AG04450 (cell line): ENCODE measurements around the gene DYSF. TPM values are rescaled to one million over a fixed set of nuclear protein-coding genes. Genes with fewer than 3 reads are reported as not detected.

Experiments used
- CTCF ChIA-PET: fragments of 300-600, 350-600 bp; formaldehyde crosslinking; extraction: SDS; loops from one replicate; lab custom pipeline; 2022; ENCODE audit warnings: antibody characterized with exemption, inconsistent platforms; lab: Charles Lee
- POLR2A ChIA-PET: fragments of 350-600 bp; formaldehyde crosslinking; extraction: SDS; loops from one replicate; lab custom pipeline; 2021; ENCODE audit warnings: antibody characterized with exemption, inconsistent platforms; lab: Yijun Ruan, JAX
- DNase-seq: peaks from one replicate; pipeline ENCODE4 v3.0.0-alpha.2; 2011; ENCODE audit warnings: low read depth, low spot score
- H3K27ac ChIP-seq: one replicate; pipeline ENCODE4 v1.5.1; 2012; ENCODE audit warnings: low read depth, low read length, control low read depth
- H3K27me3 ChIP-seq: one replicate; pipeline ENCODE4 v1.6.0; 2012; ENCODE audit warnings: low read length; ENCODE audit not compliant: control insufficient read depth, insufficient read depth
- H3K4me3 ChIP-seq: 2 replicates; pipeline ENCODE4 v1.5.1; 2011; ENCODE audit warnings: mild to moderate bottlenecking, low read depth, low read length, control low read depth
- H3K9me3 ChIP-seq: 2 replicates; pipeline ENCODE4 v1.5.1; 2012; ENCODE audit warnings: low read length; ENCODE audit not compliant: control insufficient read depth, insufficient read depth
- polyA plus RNA-seq: library from polyadenylated mRNA; depleted of rRNA; stranded (reverse); fragments of >200 nt; gene quantifications from 2 replicates; pipeline ENCODE4 v1.2.3, GENCODE V29; 2011; rRNA removed
- TF ChIP-seq, protein P1 (sequence below): IDR thresholded peaks from 2 replicates; pipeline ENCODE4 v1.5.1; 2011; ENCODE audit warnings: low read depth, low read length, control low read depth, inconsistent platforms

DYSF gene
- polyA plus RNA-seq, 1 experiment, result 0.07 TPM

DNA sequence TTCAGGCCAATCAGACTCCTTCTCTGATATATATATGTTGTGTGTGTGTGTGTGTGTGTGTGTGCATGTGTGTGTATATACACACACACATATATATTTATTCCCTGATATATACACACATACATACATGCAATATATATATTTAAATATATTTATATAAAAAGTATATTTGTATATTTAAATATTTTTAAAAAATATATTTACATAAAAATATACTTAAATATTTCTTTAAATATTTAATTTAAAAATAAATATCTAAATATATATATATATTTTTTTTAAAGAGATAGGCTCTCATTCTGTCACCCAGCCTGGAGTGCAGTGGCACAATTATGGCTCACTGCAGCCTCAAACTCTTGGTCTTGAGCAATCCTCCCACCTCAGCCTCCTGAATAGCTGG is 281.3 kb downstream of the DYSF start:
- TF ChIP-seq, protein P1, sequence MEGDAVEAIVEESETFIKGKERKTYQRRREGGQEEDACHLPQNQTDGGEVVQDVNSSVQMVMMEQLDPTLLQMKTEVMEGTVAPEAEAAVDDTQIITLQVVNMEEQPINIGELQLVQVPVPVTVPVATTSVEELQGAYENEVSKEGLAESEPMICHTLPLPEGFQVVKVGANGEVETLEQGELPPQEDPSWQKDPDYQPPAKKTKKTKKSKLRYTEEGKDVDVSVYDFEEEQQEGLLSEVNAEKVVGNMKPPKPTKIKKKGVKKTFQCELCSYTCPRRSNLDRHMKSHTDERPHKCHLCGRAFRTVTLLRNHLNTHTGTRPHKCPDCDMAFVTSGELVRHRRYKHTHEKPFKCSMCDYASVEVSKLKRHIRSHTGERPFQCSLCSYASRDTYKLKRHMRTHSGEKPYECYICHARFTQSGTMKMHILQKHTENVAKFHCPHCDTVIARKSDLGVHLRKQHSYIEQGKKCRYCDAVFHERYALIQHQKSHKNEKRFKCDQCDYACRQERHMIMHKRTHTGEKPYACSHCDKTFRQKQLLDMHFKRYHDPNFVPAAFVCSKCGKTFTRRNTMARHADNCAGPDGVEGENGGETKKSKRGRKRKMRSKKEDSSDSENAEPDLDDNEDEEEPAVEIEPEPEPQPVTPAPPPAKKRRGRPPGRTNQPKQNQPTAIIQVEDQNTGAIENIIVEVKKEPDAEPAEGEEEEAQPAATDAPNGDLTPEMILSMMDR, result no peak
- H3K27ac ChIP-seq, result no peak overlapping the region
- DNase-seq, result no peak
- no peak overlapping the region for H3K4me3 ChIP-seq
- CTCF ChIA-PET, result no interaction called here
- peaks cover 34% of the 10 kb centered on the region for H3K27me3 ChIP-seq
- H3K9me3 ChIP-seq, result peaks cover 4% of the 10 kb centered on the region; the same call in 1 of the 2 replicates
- POLR2A ChIA-PET, result no interaction called here

DNA sequence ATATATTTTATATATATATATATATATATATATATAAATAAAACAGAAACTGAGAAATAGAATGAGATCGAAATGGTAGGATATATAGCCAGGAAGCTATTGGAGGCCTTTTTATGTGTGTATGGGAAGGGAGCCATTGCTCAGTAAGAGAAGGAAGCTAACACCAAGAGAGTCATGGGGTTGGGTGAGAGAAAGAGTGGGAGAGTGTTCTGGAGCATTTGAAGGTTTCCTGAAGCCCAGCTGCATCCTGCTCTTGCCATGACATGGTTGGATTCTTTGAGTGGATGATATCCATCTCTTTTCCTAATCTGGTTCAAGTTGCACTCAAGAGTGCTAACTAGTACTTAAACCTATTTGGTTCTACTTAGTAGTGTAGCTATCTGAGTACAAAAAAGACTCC is 282.3 kb downstream of the DYSF start:
- DNase-seq, result no peak
- ChIA-PET POLR2A (no interaction called here), CTCF (no interaction called here)
- no peak overlapping the region for H3K4me3 ChIP-seq
- H3K27ac ChIP-seq, result no peak overlapping the region
- peaks cover 30% of the 10 kb centered on the region for H3K27me3 ChIP-seq
- TF ChIP-seq, protein P1, result no peak
- peaks cover 4% of the 10 kb centered on the region; the same call in 1 of the 2 replicates for H3K9me3 ChIP-seq

Other genes with a start within 250 kb of the DYSF start
- 0.12 and 0.24 TPM in 2 replicates for gene PAIP2B, start 226.5 kb upstream of the DYSF start, polyA plus RNA-seq
- gene ZNF638, start 121.8 kb upstream of the DYSF start, polyA plus RNA-seq, result 75.3 and 105 TPM in 2 replicates